Measurements from ENCODE around the gene NKX2-3. TPM values are rescaled to one million over a fixed set of nuclear protein-coding genes. Genes with fewer than 3 reads are reported as not detected.

Gene NKX2-3
- total and polyA plus RNA-seq, 2 of the 8 experiments (the other 6 are each of a cell fraction or from before 2014, with no cell fraction given) = not detected

DNA sequence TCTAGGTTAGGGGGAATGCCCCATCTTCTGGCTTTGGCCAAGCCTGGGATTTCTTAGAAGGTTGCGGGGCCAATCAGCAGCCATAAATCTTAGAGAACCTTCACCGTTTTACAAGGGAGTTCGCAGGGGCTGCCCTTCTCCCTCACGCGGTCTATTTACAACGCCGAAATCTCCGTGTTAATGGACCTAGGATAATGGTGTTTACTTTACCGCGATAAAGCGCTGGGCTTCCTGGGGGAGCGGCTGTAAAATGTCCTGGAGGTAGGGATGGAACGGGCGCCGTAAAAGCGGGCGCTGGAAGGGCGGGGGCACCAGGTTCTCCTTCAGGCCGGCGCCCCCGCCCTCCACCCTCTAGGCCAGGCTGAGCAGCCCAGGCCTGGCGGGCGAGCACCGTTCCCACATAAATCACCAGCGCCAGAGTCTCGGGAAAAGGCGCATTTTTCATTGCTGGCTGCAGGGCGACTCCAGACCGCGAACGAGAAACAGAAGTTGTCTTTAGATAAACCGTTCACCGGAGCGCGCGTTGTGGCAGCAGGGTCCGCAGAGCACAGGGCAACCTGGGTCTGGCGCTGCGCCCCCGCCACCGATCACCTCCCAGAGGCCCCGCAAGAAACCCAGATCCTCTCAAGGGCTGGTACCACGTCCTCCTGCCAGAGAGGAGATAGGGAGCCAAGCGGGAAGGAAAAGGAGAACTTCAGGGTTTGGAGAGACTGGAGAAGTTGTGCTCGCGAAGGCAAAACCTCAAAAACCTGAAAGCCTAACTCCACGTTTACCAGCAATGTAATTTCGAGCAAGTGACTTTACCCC is 12.5 kb upstream of the NKX2-3 start:
- no peak overlapping the region for H2AFZ ChIP-seq (ENCODE audit: low read length)
- TF ChIP-seq RAD21 (IDR thresholded peaks at IDR 0.05 in 1 of 2, conservative IDR thresholded peaks at IDR 0.05 in 1 of 2; ENCODE audit: low read depth in 2 of 2, low read length in 2 of 2) = no peak
- peak; percentile 47; the same call in 1 of the 2 replicates for TF ChIP-seq CBX8 (IDR thresholded peaks at IDR 0.05; ENCODE audit: borderline replicate concordance, low read depth, low read length)
- no peak for TF ChIP-seq CHD2 (IDR thresholded peaks at IDR 0.05; ENCODE audit: low read length)
- peak; percentile 94 for TF ChIP-seq SUZ12 (IDR thresholded peaks at IDR 0.05; ENCODE audit: low read length)
- peak; percentile 46 for TF ChIP-seq CTBP2 (IDR thresholded peaks at IDR 0.05; ENCODE audit: borderline replicate concordance, insufficient read depth, insufficient read length, low read length)
- TF ChIP-seq RNF2 (IDR thresholded peaks at IDR 0.05; ENCODE audit: borderline replicate concordance, low read depth, low read length, missing control alignments, poor library complexity, severe bottlenecking) = peak; percentile 71
- peak; percentile 93 for TF ChIP-seq EZH2 (IDR thresholded peaks at IDR 0.05; ENCODE audit: low read depth, low read length, severe bottlenecking)
- 4% methylated on average over 48 of the region's 48 CpGs; no CpG with 5 or more reads in 1 of the 2 experiments for WGBS, 2 experiments (ENCODE audit: extremely low coverage in 1 of 2, insufficient coverage in 1 of 2, insufficient read length in 1 of 2, insufficient replicate concordance in 2 of 2, low coverage in 1 of 2, low lambda C conversion rate in 2 of 2, missing lambda C conversion rate in 1 of 2)
- H2BK15ac ChIP-seq (ENCODE audit: low read length) = no peak overlapping the region
- no peaks in the 10 kb centered on the region for H3K36me3 ChIP-seq (ENCODE audit: control insufficient read depth in 2 of 4, insufficient read depth in 4 of 4, low read length in 3 of 4)
- H3K23me2 ChIP-seq (ENCODE audit: low read depth, low read length) = peaks cover 6% of the 10 kb centered on the region; the same call in 1 of the 2 replicates
- no peaks in the 10 kb centered on the region for H3K9me3 ChIP-seq (ENCODE audit: insufficient read depth in 2 of 2, low read depth in 1 of 2, low read length in 1 of 2)
- H3K18ac ChIP-seq (ENCODE audit: extremely low read depth, low read length) = no peak overlapping the region
- peaks cover 15 to 24% (median 19%) of the 10 kb centered on the region in 4 experiments for H3K4me1 ChIP-seq (replicated peaks in 1 of 4; ENCODE audit: control insufficient read depth in 3 of 4, insufficient read depth in 4 of 4, low read length in 3 of 4)
- no peak overlapping the region for H2BK120ac ChIP-seq (replicated peaks; ENCODE audit: low read depth, low read length)
- no peak overlapping the region for H3K4ac ChIP-seq (replicated peaks; ENCODE audit: insufficient read length, low read depth, low read length)
- H3K79me2 ChIP-seq (ENCODE audit: control insufficient read depth in 1 of 2, insufficient read depth in 2 of 2, low read length in 2 of 2) = no peaks in the 10 kb centered on the region
- peaks cover 16 to 25% of the 10 kb centered on the region in 2 experiments for H4K20me1 ChIP-seq (replicated peaks in 1 of 2; ENCODE audit: control insufficient read depth in 1 of 2, insufficient read depth in 2 of 2, low read length in 2 of 2)
- H3K79me1 ChIP-seq (ENCODE audit: low read depth, low read length) = no peaks in the 10 kb centered on the region
- H3K56ac ChIP-seq (replicated peaks; ENCODE audit: insufficient read length, low read depth, low read length) = no peak overlapping the region
- no peak overlapping the region for H2BK12ac ChIP-seq (ENCODE audit: low read depth, low read length)
- FAIRE-seq = no peak
- H3K4me3 ChIP-seq (ENCODE audit: extremely low read depth in 1 of 4, insufficient read depth in 2 of 4, low read depth in 3 of 4, low read length in 4 of 4) = peak overlapping the region in 2 of 4 experiments; percentile 5 to 44; a peak in 4 of 8 replicates
- H3K27ac ChIP-seq (ENCODE audit: low read depth, low read length) = no peak overlapping the region
- no peak overlapping the region for H2BK20ac ChIP-seq (ENCODE audit: low read length)
- H4K91ac ChIP-seq (replicated peaks; ENCODE audit: insufficient read length, low read length) = no peak overlapping the region
- peak overlapping the region; percentile 53 to 66 for H3K4me2 ChIP-seq (ENCODE audit: insufficient read depth in 1 of 2, low read depth in 2 of 2, low read length in 2 of 2)
- no peak overlapping the region for H3K14ac ChIP-seq (ENCODE audit: insufficient read length)
- H3K9ac ChIP-seq (replicated peaks in 1 of 4; ENCODE audit: extremely low read depth in 1 of 4, low read depth in 3 of 4, low read length in 3 of 4) = no peak overlapping the region
- H3K27me3 ChIP-seq (replicated peaks in 1 of 4; ENCODE audit: control insufficient read depth in 3 of 4, extremely low read depth in 1 of 4, insufficient read depth in 3 of 4, low read length in 3 of 4) = peaks cover 68 to 93% (median 82%) of the 10 kb centered on the region in 4 experiments
- H2BK5ac ChIP-seq (ENCODE audit: low read depth, low read length) = no peak overlapping the region
- CTCF ChIA-PET (ENCODE audit: partially characterized antibody) = interaction anchor here (1.0 to 1.8 kb wide), 9 partner anchors 12 to 84 kb away, joined by 3 to 6 read pairs (median 5); no protein-coding TSS in a partner anchor
- H4K5ac ChIP-seq (ENCODE audit: insufficient read length, low read depth, low read length) = no peak overlapping the region
- DNase-seq (ENCODE audit: low read depth in 1 of 2, low spot score in 2 of 2) = peak in 1 of 2 experiments; percentile 60
- H3K23ac ChIP-seq (ENCODE audit: insufficient read length) = no peak overlapping the region
- no peak overlapping the region for H2AK5ac ChIP-seq (ENCODE audit: low read depth, low read length)
- POLR2A ChIA-PET (ENCODE audit: partially characterized antibody) = interaction anchor here (0.7 to 2.2 kb wide), 2 partner anchors 11 to 15 kb away, joined by 3 to 6 read pairs; no protein-coding TSS in a partner anchor
- H4K8ac ChIP-seq (ENCODE audit: extremely low read depth, insufficient read depth, low read length) = no peak overlapping the region
